GM12878 (cell line): ENCODE measurements around the gene DUS1L. TPM values are rescaled to one million over a fixed set of nuclear protein-coding genes. Genes with fewer than 3 reads are reported as not detected.

Experiments used
- ATAC-seq: fragments of 200-7000 bp; cut with Tn5 transposase; 3 replicates; pipeline ENCODE4 v1.9.1; 2020; ENCODE audit warnings: mild to moderate bottlenecking, moderate library complexity
- BruUV-seq: library from RNA; stranded (reverse); fragments of 400-500 nt; replicated peaks from 2 replicates; lab custom pipeline; 2021; lab: Mats Ljungman, UMichigan
- CTCF ChIA-PET: fragments of 300-600 bp; sonication (Branson Sonifier 250); formaldehyde crosslinking; extraction: SDS; loops from one replicate; lab custom pipeline; 2021; ENCODE audit warnings: inconsistent platforms; lab: Yijun Ruan, JAX
- POLR2A ChIA-PET: fragments of 350-600 bp; formaldehyde crosslinking; extraction: SDS; loops from one replicate; lab custom pipeline; 2021; ENCODE audit warnings: inconsistent platforms; lab: Charles Lee
- RAD21 ChIA-PET: fragments of 300-600 bp; sonication (Branson Sonifier 250); formaldehyde crosslinking; loops from one replicate; lab custom pipeline; 2023; ENCODE audit warnings: antibody characterized with exemption; ENCODE audit not compliant: unreplicated experiment; lab: Charles Lee
- SMC1A ChIA-PET: fragments of 300-600 bp; sonication (Branson Sonifier 250); formaldehyde crosslinking; loops from one replicate; lab custom pipeline; 2023; ENCODE audit not compliant: unreplicated experiment, uncharacterized antibody; lab: Charles Lee
- DNase-seq: peaks from one replicate; pipeline ENCODE4 v3.0.0-alpha.2; 2011; ENCODE audit warnings: low read depth, low spot score
- FAIRE-seq: peaks from 3 replicates; lab custom pipeline; 2011; peaks lifted over from hg19 to GRCh38; lab: Jason Lieb, UNC
- H2AFZ ChIP-seq: 2 replicates; pipeline ENCODE4 v1.6.0; 2011; ENCODE audit warnings: low read depth, low read length, control low read depth; ENCODE audit not compliant: control insufficient read depth
- H3K27ac ChIP-seq: 2 replicates; pipeline ENCODE4 v1.5.1; 2011; ENCODE audit warnings: control low read depth; ENCODE audit not compliant: control insufficient read depth, insufficient read depth
- H3K27me3 ChIP-seq, 2 experiments: replicated peaks in 1 of 2; 2 replicates each; pipeline versions ENCODE4 v1.6.0 to v1.6.1; 2011; ENCODE audit warnings: low read length in 1 of 2; ENCODE audit not compliant: control insufficient read depth in 2 of 2, insufficient read depth in 2 of 2
- H3K36me3 ChIP-seq, 2 experiments: 2 replicates each; pipeline ENCODE4 v1.5.1; 2011; ENCODE audit warnings: low read length in 1 of 2; ENCODE audit not compliant: control insufficient read depth in 2 of 2, insufficient read depth in 2 of 2
- H3K4me1 ChIP-seq: 2 replicates; pipeline ENCODE4 v1.6.1; 2011; ENCODE audit warnings: mild to moderate bottlenecking, low read length, moderate library complexity, mixed read lengths; ENCODE audit not compliant: control insufficient read depth, insufficient read depth
- H3K4me2 ChIP-seq: 2 replicates; pipeline ENCODE4 v1.6.0; 2011; ENCODE audit warnings: control low read depth; ENCODE audit not compliant: control insufficient read depth, insufficient read depth
- H3K4me3 ChIP-seq: fragments of 200-600 bp; sonication (generic); 2 replicates; pipeline ENCODE4 v1.5.1; 2016
- H3K79me2 ChIP-seq: 2 replicates; pipeline ENCODE4 v1.6.0; 2011; ENCODE audit warnings: low read length; ENCODE audit not compliant: control insufficient read depth, insufficient read depth
- H3K9ac ChIP-seq: 2 replicates; pipeline ENCODE4 v1.8.0; 2011; ENCODE audit warnings: low read length, control low read depth, mixed read lengths; ENCODE audit not compliant: control insufficient read depth, insufficient read depth
- H3K9me3 ChIP-seq: replicated peaks from 3 replicates; pipeline ENCODE4 v1.5.1; 2011; ENCODE audit warnings: mild to moderate bottlenecking, low read length; ENCODE audit not compliant: control insufficient read depth, insufficient read depth
- H4K20me1 ChIP-seq: 2 replicates; pipeline ENCODE4 v1.6.0; 2011; ENCODE audit not compliant: control insufficient read depth, insufficient read depth
- ATF2 ChIP-seq: IDR thresholded peaks from 2 replicates; pipeline ENCODE4 v1.6.1; 2012; ENCODE audit warnings: low read length, inconsistent platforms
- CBX3 ChIP-seq: fragments of 200-600 bp; sonication (generic); IDR thresholded peaks from 2 replicates; pipeline ENCODE4 v1.6.1; 2016; ENCODE audit warnings: low read depth, borderline replicate concordance
- CEBPB ChIP-seq, 2 experiments: fragments of 150-350 bp in 1 of 2; IDR thresholded peaks; 2 replicates each; pipeline ENCODE4 v1.6.1; 2012 to 2014; ENCODE audit warnings: low read depth in 2 of 2, low read length in 2 of 2, borderline replicate concordance in 1 of 2, inconsistent platforms in 1 of 2
- CHD1 ChIP-seq: IDR thresholded peaks from 2 replicates; pipeline ENCODE4 v1.6.1; 2012; ENCODE audit warnings: low read depth, low read length, improper control_type of control experiment
- EED ChIP-seq: sonication (generic); IDR thresholded peaks from 2 replicates; pipeline ENCODE4 v1.6.1; 2016; ENCODE audit warnings: antibody characterized with exemption, low read depth
- ETV6 ChIP-seq, 2 experiments: fragments of 450-650 bp in 1 of 2; IDR thresholded peaks in 1 of 2; conservative IDR thresholded peaks in 1 of 2; 2 replicates each; pipeline ENCODE4 v1.6.1; 2014; ENCODE audit warnings: antibody characterized with exemption in 1 of 2, borderline replicate concordance in 1 of 2, low read depth in 1 of 2, mild to moderate bottlenecking in 1 of 2, moderate library complexity in 1 of 2
- LARP7 ChIP-seq: fragments of 450-650 bp; IDR thresholded peaks from 2 replicates; pipeline ENCODE4 v1.6.1; 2017; ENCODE audit warnings: mild to moderate bottlenecking
- NFXL1 ChIP-seq: fragments of 450-650 bp; IDR thresholded peaks from 2 replicates; pipeline ENCODE4 v1.6.1; 2017; ENCODE audit warnings: antibody characterized with exemption, mild to moderate bottlenecking, borderline replicate concordance
- NFYA ChIP-seq: IDR thresholded peaks from 2 replicates; pipeline ENCODE4 v1.6.1; 2011; ENCODE audit warnings: low read depth, mild to moderate bottlenecking, low read length, improper control_type of control experiment, borderline replicate concordance
- PAX8 ChIP-seq: fragments of 450-650 bp; IDR thresholded peaks from 2 replicates; pipeline ENCODE4 v1.6.1; 2017; ENCODE audit warnings: mild to moderate bottlenecking, moderate library complexity
- POLR2AphosphoS2 ChIP-seq: IDR thresholded peaks from 2 replicates; pipeline ENCODE4 v1.6.1; 2011; ENCODE audit warnings: low read depth, mild to moderate bottlenecking, low read length, improper control_type of control experiment, moderate library complexity
- POLR2AphosphoS5 ChIP-seq: IDR thresholded peaks from 2 replicates; pipeline ENCODE4 v1.6.1; 2011; ENCODE audit warnings: mild to moderate bottlenecking, low read length, inconsistent platforms
- POU2F2 ChIP-seq: IDR thresholded peaks from 3 replicates; pipeline ENCODE4 v1.6.1; 2011; ENCODE audit warnings: low read depth, mild to moderate bottlenecking, low read length, borderline replicate concordance
- RB1 ChIP-seq: fragments of 450-650 bp; formaldehyde crosslinking; IDR thresholded peaks from 2 replicates; pipeline ENCODE4 v1.6.1; 2017; ENCODE audit warnings: mild to moderate bottlenecking, borderline replicate concordance
- RBBP5 ChIP-seq: fragments of 200-600 bp; sonication (generic); conservative IDR thresholded peaks from 2 replicates; pipeline ENCODE4 v1.6.1; 2016
- WGBS: methylation state at CpG from one replicate; pipeline ENCODE4 v1.1.6; 2016; ENCODE audit warnings: low lambda C conversion rate; ENCODE audit not compliant: insufficient replicate concordance, insufficient coverage; ENCODE audit errors: missing lambda C conversion rate; 5-methylcytosine and 5-hydroxymethylcytosine counted together
- in situ Hi-C: fragments of 300-500 bp; cut with MboI; formaldehyde crosslinking; loops from 9 replicates; pipeline ENCODE4 v1.14.3; 2018; ENCODE audit warnings: mixed read lengths
- intact Hi-C: fragments of 100-400 bp; cut with micrococcal nuclease; formaldehyde crosslinking; loops from one replicate; pipeline ENCODE4 v1.14.2; 2022; ENCODE audit not compliant: unreplicated experiment
- polyA plus RNA-seq, 11 experiments: library from polyadenylated mRNA; depleted of rRNA in 4 of 11; unstranded in 6 of 11; stranded (reverse) in 5 of 11; fragments of >200 nt; fragmentation: Nextera tagmentation in 4 of 11; fragmentation: Illumina TruSeq in 1 of 11; extraction: Ambion mirVana in 4 of 11; extraction: Trizol in 1 of 11; gene quantifications; 1 replicate in 1 of 11; 2 replicates in 10 of 11; pipeline versions ENCODE4 v1.2.1 to v1.2.3, GENCODE V29; 2011 to 2016; ENCODE audit warnings: inconsistent platforms in 2 of 11, missing spikeins in 2 of 11, low read depth in 1 of 11
- total RNA-seq, 4 experiments: library from RNA; depleted of rRNA in 3 of 4; stranded (reverse); fragments of >200 nt in 3 of 4; fragmentation: Illumina TruSeq in 1 of 4; extraction: Trizol in 1 of 4; gene quantifications; 2 replicates each; pipeline versions ENCODE4 v1.2.1 to v1.2.3, GENCODE V29; 2013 to 2021
- TF ChIP-seq, protein P1 (sequence below): IDR thresholded peaks from 2 replicates; pipeline ENCODE4 v1.6.1; 2012; ENCODE audit warnings: low read depth, low read length, improper control_type of control experiment

DUS1L gene
- total and polyA plus RNA-seq, 10 of the 15 experiments (the other 5 are each of a cell fraction or from before 2014, with no cell fraction given), result 6.1 to 157 (median 44.5) TPM

DNA sequence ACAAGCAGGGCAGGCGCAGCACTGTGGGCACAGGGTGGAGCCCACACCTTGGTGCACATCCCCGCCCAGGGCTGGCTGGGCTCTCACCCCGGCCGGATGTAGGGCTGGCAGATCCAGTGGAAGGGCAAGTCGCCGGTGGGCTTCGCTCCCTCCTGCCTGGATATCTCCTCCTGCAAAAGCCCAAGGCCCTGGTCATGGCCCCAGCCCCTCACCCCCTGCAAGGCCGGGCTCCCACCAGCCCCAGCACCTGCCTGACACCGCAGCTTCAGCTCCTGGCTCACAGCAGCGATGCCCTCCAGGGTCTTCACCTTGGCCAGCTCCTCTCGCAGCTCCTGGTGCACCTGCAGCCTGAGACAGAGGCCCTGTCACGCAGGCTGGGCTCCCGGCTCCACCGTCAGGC lies 5.0 kb downstream of the DUS1L start:
- Histone ChIP-seq H3K27ac (no peak overlapping the region), H2AFZ (no peak overlapping the region), H3K9me3 (no peaks in the 10 kb centered on the region), H3K4me1 (peaks cover 8% of the 10 kb centered on the region), H3K27me3 (no peaks in the 10 kb centered on the region), H4K20me1 (no peaks in the 10 kb centered on the region), H3K4me2 (no peak overlapping the region), H3K36me3 (peaks cover 3 to 31% of the 10 kb centered on the region in 2 experiments), H3K9ac (no peak overlapping the region), H3K79me2 (peaks cover 14% of the 10 kb centered on the region), H3K4me3 (no peak overlapping the region)
- no peak for DNase-seq
- intact Hi-C loops, result no loop called here
- RAD21 ChIA-PET, result no interaction called here
- in situ Hi-C loops, result no loop called here
- BruUV-seq, result no TSS peak
- FAIRE-seq, result no peak
- TF ChIP-seq RBBP5 (no peak), LARP7 (no peak), RB1 (no peak), ETV6 (conservative IDR thresholded peaks at IDR 0.05 in 1 of 2, IDR thresholded peaks at IDR 0.05 in 1 of 2; ENCODE audit: borderline replicate concordance in 1 of 2, low read depth in 1 of 2) (no peak), ATF2 (no peak), EED (no peak), NFYA (no peak), CHD1 (no peak), POLR2AphosphoS2 (no peak), CBX3 (no peak), PAX8 (no peak), NFXL1 (no peak), CEBPB (IDR thresholded peaks at IDR 0.05; ENCODE audit: borderline replicate concordance in 1 of 2, low read depth in 2 of 2, low read length in 2 of 2) (no peak), POLR2AphosphoS5 (no peak), POU2F2 (no peak)
- TF ChIP-seq, protein P1, sequence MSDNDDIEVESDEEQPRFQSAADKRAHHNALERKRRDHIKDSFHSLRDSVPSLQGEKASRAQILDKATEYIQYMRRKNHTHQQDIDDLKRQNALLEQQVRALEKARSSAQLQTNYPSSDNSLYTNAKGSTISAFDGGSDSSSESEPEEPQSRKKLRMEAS, result no peak
- WGBS, result 90% methylated on average over 12 of the region's 14 CpGs
- CTCF ChIA-PET, result interaction anchor here (1.1 kb wide), 1 partner anchor 23 kb away, joined by 3 read pairs; the partner anchor contains the start of gene DCXR
- SMC1A ChIA-PET, result no interaction called here
- POLR2A ChIA-PET, result no interaction called here
- ATAC-seq, result no peak
